Endodermal cell (in vitro differentiated cells): ENCODE measurements around the gene CTNNA2. TPM values are rescaled to one million over a fixed set of nuclear protein-coding genes. Genes with fewer than 3 reads are reported as not detected.

Source experiments
- DNase-seq: peaks from one replicate; pipeline ENCODE4 v3.0.0-alpha.2; 2017
- H3K27ac ChIP-seq: 2 replicates; pipeline ENCODE4 v1.5.1; 2013; ENCODE audit warnings: mild to moderate bottlenecking, low read depth, low read length, moderate library complexity
- H3K27me3 ChIP-seq: 2 replicates; pipeline ENCODE4 v1.6.1; 2013; ENCODE audit warnings: mild to moderate bottlenecking, low read length, moderate library complexity; ENCODE audit not compliant: insufficient read depth, control insufficient read depth, poor library complexity, severe bottlenecking
- H3K36me3 ChIP-seq: 2 replicates; pipeline ENCODE4 v1.7.0; 2013; ENCODE audit warnings: mild to moderate bottlenecking, low read length, moderate library complexity; ENCODE audit not compliant: control insufficient read depth, insufficient read depth
- H3K4me1 ChIP-seq: one replicate; pipeline ENCODE4 v1.7.0; 2013; ENCODE audit warnings: low read length; ENCODE audit not compliant: control insufficient read depth, insufficient read depth
- H3K4me3 ChIP-seq: 2 replicates; pipeline ENCODE4 v1.5.1; 2013; ENCODE audit warnings: mild to moderate bottlenecking, low read length, moderate library complexity
- H3K9ac ChIP-seq: 2 replicates; pipeline ENCODE4 v1.6.1; 2013; ENCODE audit warnings: mild to moderate bottlenecking, low read length, moderate library complexity; ENCODE audit not compliant: poor library complexity, severe bottlenecking; ENCODE audit errors: extremely low read depth
- H3K9me3 ChIP-seq: 2 replicates; pipeline ENCODE4 v1.6.1; 2013; ENCODE audit warnings: mild to moderate bottlenecking, low read length, moderate library complexity; ENCODE audit not compliant: control insufficient read depth
- H3K27ac Mint-ChIP-seq: 2 replicates; pipeline ENCODE4 v1.8.0; 2020; ENCODE audit warnings: mixed read lengths
- H3K27me3 Mint-ChIP-seq: 2 replicates; pipeline ENCODE4 v1.8.0; 2021; ENCODE audit warnings: mild to moderate bottlenecking, mixed read lengths; ENCODE audit not compliant: insufficient read depth
- H3K36me3 Mint-ChIP-seq: 2 replicates; pipeline ENCODE4 v1.8.0; 2020; ENCODE audit warnings: low read depth, mixed read lengths
- H3K4me1 Mint-ChIP-seq: 2 replicates; pipeline ENCODE4 v1.8.0; 2020; ENCODE audit warnings: mixed read lengths
- H3K4me3 Mint-ChIP-seq: 2 replicates; pipeline ENCODE4 v1.8.0; 2020; ENCODE audit warnings: mild to moderate bottlenecking, moderate library complexity, mixed read lengths
- H3K9me3 Mint-ChIP-seq: 2 replicates; pipeline ENCODE4 v1.8.0; 2020; ENCODE audit warnings: mild to moderate bottlenecking, mixed read lengths
- CTCF ChIP-seq: fragments of 200-600 bp; sonication (generic); conservative IDR thresholded peaks from 2 replicates; pipeline ENCODE4 v1.5.0; 2021; ENCODE audit warnings: antibody characterized with exemption, mild to moderate bottlenecking
- WGBS, 2 experiments: methylation state at CpG; one replicate each; pipeline versions ENCODE4 v1.1.5 to v1.1.7; 2013; ENCODE audit warnings: missing lambda C conversion rate in 2 of 2, mixed read lengths in 1 of 2; ENCODE audit not compliant: insufficient coverage in 1 of 2, insufficient read length in 1 of 2; 5-methylcytosine and 5-hydroxymethylcytosine counted together
- total RNA-seq, 2 donors: library from RNA; stranded (reverse); fragmentation: NEBNext Ultra II Directional in 1 of 2; extraction: Animal tissue kit (Norgen Biotek cat#: 25700) in 1 of 2; gene quantifications; 2 replicates in 1 of 2; 3 replicates in 1 of 2; pipeline ENCODE4 v1.2.1, GENCODE V29; 2021

Gene CTNNA2
- total RNA-seq, 2 donors from 2014 or later = 7.7 to 9.8 TPM

- H3K36me3 Mint-ChIP-seq = no peaks in the 10 kb centered on the region
- Histone ChIP-seq H3K4me1 (no peaks in the 10 kb centered on the region), H3K9me3 (no peaks in the 10 kb centered on the region), H3K36me3 (no peaks in the 10 kb centered on the region), H3K4me3 (no peak overlapping the region), H3K27ac (no peak overlapping the region), H3K27me3 (no peaks in the 10 kb centered on the region), H3K9ac (no peak overlapping the region)
- H3K9me3 Mint-ChIP-seq = no peaks in the 10 kb centered on the region
- H3K4me3 Mint-ChIP-seq = no peak overlapping the region
- no peak overlapping the region for H3K27ac Mint-ChIP-seq
- TF ChIP-seq CTCF = no peak
- WGBS, 2 experiments = 80 to 94% methylated on average over 1 to 3 of the region's 3 CpGs
- peaks cover 11% of the 10 kb centered on the region for H3K27me3 Mint-ChIP-seq
- H3K4me1 Mint-ChIP-seq = no peaks in the 10 kb centered on the region
- no peak for DNase-seq
These were observed 827.2 kb downstream of the CTNNA2 start for GRCh38 chr2:80340022-80340421.

GRCh38 chr2:80348078-80348477 lies 835.2 kb downstream of the CTNNA2 start:
- Mint-ChIP-seq H3K27me3 (peaks cover 13% of the 10 kb centered on the region), H3K36me3 (no peaks in the 10 kb centered on the region), H3K9me3 (no peaks in the 10 kb centered on the region), H3K4me1 (peaks cover 16% of the 10 kb centered on the region), H3K4me3 (no peak overlapping the region), H3K27ac (no peak overlapping the region)
- Histone ChIP-seq H3K4me1 (no peaks in the 10 kb centered on the region), H3K9ac (no peak overlapping the region), H3K36me3 (no peaks in the 10 kb centered on the region), H3K27ac (no peak overlapping the region), H3K9me3 (no peaks in the 10 kb centered on the region), H3K4me3 (no peak overlapping the region), H3K27me3 (no peaks in the 10 kb centered on the region)
- no peak for TF ChIP-seq CTCF
- WGBS, 2 experiments = 92 to 100% methylated on average over 1 of the region's 1 CpG
- DNase-seq = no peak

GRCh38 chr2:80348953-80349352 lies 836.1 kb downstream of the CTNNA2 start:
- peaks cover 13% of the 10 kb centered on the region for H3K27me3 Mint-ChIP-seq
- no peaks in the 10 kb centered on the region for H3K9me3 ChIP-seq
- H3K4me3 ChIP-seq = no peak overlapping the region
- DNase-seq = no peak
- H3K4me3 Mint-ChIP-seq = no peak overlapping the region
- H3K9ac ChIP-seq = no peak overlapping the region
- H3K36me3 Mint-ChIP-seq = no peaks in the 10 kb centered on the region
- H3K27ac ChIP-seq = no peak overlapping the region
- no peak for TF ChIP-seq CTCF
- H3K27ac Mint-ChIP-seq = no peak overlapping the region
- no peaks in the 10 kb centered on the region for H3K36me3 ChIP-seq
- H3K27me3 ChIP-seq = no peaks in the 10 kb centered on the region
- H3K9me3 Mint-ChIP-seq = no peaks in the 10 kb centered on the region
- H3K4me1 Mint-ChIP-seq = peaks cover 16% of the 10 kb centered on the region
- H3K4me1 ChIP-seq = no peaks in the 10 kb centered on the region
